CD4-positive, alpha-beta T cell treated with Interleukin-6 at 100 ng/mL for 8 hours (primary cell): Measurements from ENCODE around the gene YES1.
"Not testable (repeated sequence)": the region's sequence is repeated elsewhere in the genome, so short reads cannot be mapped to it uniquely, and the experiment has no call there.

Source experiments
- DNase-seq: peaks from one replicate; pipeline ENCODE4 v3.0.0-alpha.2; 2020; ENCODE audit warnings: mixed read lengths, low spot score

The YES1 gene

DNA sequence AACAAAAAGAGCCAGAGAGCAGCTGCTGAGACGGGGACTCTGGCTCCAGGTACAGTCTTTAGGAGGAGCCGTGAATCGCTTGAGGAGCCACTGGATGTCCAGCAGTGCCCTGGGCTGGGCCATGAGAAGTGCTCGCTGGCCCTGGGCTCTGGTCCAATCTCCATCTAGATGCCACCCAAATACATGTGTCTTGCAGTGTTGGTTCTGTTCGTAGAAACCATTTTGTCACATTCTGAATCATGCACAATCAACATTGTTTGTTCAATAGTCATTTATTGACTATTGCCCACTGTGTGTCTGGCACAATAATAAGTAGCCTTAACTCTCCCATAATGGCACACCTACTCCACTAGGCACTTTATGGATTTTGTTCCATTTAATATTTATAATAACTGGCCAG lies 128.5 kb downstream of the YES1 start:
- no peak for DNase-seq

DNA sequence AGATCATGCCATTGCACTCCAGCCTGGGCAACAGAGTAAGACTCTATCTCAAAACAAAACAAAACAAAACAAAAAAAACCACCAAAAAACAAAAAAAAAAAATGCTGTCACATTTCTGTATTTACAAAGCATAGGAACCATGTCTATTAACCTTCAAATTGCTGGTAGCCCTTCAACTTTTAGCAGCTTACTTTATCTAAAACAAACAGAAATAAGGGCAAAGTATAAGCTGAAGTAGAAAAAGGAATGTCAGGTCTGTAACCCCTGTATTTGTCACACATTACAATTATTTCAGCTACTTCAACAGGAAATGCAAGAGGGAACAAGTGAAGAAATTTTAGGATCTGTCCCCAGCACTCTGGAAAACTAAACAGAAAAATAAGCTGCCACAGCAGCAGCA lies 129.2 kb downstream of the YES1 start:
- DNase-seq, result no peak

DNA sequence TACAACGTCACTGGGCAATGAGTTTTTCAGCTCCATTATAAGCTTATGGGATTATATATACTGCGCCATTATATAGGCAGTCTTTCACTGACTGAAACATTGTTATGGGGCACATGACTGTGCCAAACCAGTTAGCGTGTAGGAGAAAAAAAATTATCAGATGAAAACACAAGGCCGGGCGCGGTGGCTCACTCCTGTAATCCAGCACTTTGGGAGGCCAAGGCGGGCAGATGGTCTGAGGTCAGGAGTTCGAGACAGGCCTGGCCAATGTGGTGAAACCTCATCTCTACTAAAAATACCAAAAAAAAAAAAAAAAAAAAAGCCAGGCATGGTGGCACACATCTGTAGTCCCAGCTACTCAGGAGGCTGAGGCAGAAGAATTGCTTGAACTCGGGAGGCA lies 129.6 kb downstream of the YES1 start:
- DNase-seq, result not testable (repeated sequence)

DNA sequence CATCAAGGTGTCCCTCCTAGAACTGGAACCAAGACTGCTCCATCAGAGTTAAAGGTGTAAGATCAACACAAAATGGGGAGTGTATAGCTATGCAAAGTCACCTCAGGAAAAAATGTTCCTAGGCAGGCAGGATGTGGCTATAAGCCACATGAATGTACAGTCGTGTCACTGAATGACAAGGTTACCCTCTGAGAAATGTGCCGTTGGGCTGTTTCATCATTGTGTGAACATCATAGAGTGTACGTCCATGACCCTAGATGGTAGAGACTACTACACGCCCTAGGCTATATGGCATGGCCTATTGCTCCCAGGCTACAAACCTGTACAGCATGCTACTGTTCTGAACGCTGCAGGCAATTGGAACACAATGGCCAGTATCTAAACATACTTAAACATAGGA lies 130.1 kb downstream of the YES1 start:
- peak; percentile 39 for DNase-seq

DNA sequence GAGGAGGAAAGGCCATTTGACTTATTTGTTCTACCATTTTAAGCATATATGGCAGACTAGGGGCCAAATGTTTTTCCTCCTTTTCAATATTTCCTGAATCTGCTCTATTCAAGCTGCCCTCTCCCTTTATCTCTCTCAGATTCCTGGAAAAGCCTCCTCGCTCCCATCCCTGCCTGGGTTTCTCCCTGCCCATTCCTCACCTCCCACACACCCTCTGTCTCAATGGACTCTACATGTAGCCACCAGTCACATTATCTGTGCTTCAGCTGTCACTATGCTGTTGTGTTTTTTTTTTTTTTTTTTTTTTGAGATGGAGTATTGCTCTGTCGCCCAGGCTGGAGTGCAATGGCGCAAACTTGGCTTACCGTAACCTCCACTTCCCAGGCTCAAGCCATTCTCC lies 131.7 kb downstream of the YES1 start:
- DNase-seq, result no peak

DNA sequence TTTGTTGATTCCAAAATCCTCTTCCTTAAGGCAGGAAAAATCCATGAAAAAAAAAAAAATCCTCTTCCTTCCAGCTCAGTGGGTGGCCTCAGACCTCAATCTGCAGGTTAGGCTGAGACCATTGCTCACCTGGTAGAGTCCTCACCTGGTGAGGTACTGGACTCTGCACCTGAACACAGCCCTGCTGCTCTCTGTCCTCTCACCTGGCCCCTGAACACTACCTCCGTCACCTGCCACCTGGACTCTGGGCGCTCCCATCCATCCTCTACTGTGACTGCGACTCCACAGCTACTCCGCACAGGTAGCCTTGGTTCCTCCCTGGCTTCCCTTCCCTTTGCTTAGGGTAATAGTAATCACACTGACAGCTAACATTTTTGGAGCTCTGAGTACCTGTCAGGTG lies 132.5 kb downstream of the YES1 start:
- DNase-seq, result no peak

DNA sequence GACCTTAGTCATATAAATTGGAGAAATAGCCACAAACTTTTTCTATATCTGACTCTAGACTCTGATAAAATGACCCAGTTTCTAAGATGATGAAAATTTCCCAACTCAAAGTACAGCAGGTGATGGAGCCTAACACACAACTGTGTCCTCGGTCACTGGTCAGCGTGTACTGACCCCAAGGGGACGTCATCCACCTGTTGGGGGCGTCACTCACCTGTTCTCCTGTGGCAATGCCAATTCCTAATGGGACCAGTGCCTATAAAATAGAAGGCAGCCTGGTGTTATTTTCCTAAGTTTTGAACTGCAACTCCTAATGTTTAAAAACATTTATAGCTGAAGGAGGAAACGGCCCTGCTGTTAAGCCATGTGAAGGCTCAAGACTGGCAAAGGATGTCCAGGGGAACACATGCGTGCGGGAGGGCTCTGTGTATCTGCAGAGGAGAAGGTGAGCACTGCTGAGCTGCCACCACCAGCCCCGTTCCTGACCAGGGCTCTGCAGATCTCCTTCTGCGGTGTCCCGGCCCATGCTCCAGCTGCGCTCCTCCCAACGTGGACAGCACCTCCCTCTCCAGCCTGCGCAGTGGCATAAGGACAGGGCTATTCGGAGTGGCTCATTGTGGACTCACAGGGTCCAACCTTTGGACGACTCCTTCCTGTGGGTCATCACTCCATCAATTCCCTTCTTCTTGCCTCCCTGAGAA lies 133.4 kb downstream of the YES1 start:
- DNase-seq, result no peak

DNA sequence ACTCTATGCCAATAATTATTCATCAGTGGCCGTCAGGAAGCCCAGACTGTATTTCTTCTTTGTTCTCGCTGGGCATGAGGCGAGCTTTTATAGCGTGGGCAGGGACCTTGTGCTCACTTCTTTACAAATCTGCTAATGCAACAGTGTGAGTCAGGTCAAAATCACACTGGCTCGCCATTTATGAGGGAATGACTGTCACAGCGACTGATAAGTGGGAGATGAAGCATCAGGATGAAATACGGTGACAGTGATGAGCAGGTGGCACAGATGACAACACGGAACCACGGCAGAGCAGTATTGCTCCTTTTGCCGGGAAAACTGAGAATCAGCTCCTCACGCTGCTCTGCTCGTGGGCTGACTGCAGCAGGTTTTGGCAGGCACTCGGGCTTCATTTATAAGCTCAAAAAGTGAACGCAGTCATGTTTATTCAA lies 134.1 kb downstream of the YES1 start:
- DNase-seq, result no peak

DNA sequence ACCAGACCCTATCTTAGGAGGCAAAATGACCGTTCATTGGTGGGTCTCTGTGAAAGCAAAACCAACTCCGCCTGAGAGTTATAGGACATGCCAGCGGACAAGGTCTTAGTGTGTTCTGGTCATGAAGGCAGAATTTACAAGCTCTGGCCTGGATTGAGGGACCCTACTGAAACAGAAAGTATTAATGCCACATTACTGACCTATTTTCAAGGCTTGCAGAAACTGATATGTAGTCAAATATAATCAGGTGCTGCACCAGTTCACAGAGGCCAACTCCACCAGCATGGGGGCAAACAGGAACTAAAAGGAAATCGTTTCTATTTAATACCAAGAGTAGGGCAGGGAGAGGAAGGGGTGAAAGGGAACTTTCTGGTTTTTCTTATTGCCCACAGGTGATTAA lies 134.9 kb downstream of the YES1 start:
- DNase-seq, result no peak

DNA sequence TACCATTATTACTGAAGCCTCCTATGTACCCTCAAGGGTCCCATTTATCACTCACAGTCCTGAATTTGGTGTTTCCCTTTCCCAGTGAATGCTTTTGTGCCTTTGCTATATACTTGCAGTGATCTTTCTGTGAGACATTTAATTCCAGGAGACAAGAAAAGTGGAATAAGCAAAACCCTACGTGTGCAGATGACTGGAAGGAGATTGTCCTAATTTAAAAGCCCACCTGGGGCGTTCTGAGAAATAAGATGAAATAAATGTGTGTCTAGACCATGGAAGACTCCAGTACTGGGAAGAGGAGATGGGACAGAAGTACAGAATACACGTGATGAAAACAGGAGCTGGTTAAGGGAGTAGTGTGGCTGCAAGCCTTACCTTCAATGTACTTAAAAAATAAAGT lies 135.3 kb downstream of the YES1 start:
- DNase-seq, result no peak

DNA sequence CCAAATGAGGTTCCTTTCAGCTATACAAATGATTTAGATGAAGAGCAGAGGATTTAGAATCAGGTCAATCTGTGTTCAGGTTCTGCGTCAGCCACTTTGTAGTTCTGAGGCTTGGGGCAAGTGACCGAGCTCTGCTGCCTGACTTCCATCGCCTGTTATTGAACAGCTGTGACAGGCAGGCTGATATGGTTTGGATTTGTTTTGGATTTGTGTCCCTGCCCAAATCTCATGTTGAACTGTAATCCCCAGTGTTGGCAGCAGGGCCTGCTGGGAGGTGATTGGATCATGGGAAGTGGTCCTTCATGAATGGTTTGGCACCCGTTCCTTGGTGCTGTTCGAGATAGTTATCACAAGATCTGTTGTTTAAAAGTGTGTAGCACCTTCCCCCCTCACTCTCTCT lies 136.0 kb downstream of the YES1 start:
- DNase-seq, result no peak

DNA sequence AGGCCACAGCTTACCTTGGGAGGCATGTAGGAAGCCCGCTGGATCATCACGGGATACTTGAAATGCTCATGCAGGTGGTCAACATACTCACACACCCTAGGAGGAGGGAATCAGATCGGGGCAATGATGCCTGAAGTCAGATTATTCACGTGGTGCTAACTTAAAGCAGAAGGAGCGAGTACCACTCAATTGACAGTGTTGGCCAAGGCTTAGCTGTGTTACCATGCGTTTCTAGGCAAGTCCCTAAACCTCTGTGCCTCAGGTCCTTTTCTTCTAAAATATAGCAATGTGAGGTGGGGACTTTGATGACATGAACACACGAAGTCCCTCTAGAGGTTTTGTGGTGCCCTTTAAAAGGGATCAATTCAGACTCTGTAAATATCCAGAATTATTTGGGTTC lies 136.7 kb downstream of the YES1 start:
- DNase-seq, result no peak

DNA sequence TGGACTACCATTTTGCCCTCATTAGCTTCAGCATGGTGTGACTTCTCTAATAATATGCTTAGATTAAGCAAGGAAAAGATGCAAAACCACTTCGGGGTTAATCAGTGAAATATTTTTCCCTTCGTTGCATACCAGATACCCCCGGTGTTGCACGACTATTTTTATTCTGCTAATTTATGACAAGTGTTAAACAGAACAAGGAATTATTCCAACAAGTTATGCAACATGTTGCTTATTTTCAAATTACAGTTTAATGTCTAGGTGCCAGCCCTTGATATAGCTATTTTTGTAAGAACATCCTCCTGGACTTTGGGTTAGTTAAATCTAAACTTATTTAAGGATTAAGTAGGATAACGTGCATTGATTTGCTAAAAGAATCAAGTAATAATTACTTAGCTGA lies 138.3 kb downstream of the YES1 start:
- no peak for DNase-seq

DNA sequence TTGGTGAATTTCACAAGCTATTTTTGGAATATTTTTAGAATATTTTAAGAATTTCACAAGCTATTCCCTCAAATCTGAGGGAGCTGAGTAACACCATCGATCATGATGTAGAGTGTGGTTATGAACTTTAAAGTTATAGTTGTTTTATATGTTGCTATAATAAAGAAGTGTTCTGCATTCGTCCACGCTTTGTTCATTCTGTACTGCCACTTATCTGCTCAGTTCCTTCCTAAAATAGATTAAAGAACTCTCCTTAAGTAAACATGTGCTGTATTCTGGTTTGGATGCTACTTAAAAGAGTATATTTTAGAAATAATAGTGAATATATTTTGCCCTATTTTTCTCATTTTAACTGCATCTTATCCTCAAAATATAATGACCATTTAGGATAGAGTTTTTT lies 138.7 kb downstream of the YES1 start:
- no peak for DNase-seq
